GM18507 (cell line): ENCODE results near the gene GRAMD4.
A peak's percentile ranks its signal among the peaks of the same experiment; 100 is the strongest.

Experiments
- DNase-seq: peaks from one replicate; pipeline ENCODE4 v3.0.0; 2011; ENCODE audit warnings: low read depth; ENCODE audit not compliant: insufficient read length; ENCODE audit errors: extremely low spot score
- FAIRE-seq: peaks from 2 replicates; lab custom pipeline; 2011; peaks lifted over from hg19 to GRCh38; lab: Jason Lieb, UNC

The GRAMD4 gene

GRCh38 chr22:46595545-46595944, 24.6 kb upstream of the GRAMD4 start:
- FAIRE-seq, result no peak
- DNase-seq, result no peak

- DNase-seq (no peak), FAIRE-seq (no peak)
Observed at GRCh38 chr22:46596032-46596441, 24.1 kb upstream of the GRAMD4 start.

- FAIRE-seq, result no peak
- DNase-seq, result no peak
Observed at GRCh38 chr22:46596819-46597218, 23.4 kb upstream of the GRAMD4 start.

- DNase-seq, result no peak
- no peak for FAIRE-seq
Observed at GRCh38 chr22:46598224-46598623, 22.0 kb upstream of the GRAMD4 start.

GRCh38 chr22:46598737-46599424, 21.3 kb upstream of the GRAMD4 start:
- DNase-seq (no peak), FAIRE-seq (no peak)

- FAIRE-seq, result no peak
- DNase-seq, result no peak
Observed at GRCh38 chr22:46600273-46600796, 19.9 kb upstream of the GRAMD4 start.

- DNase-seq (no peak), FAIRE-seq (no peak)
Observed at GRCh38 chr22:46602025-46602424, 18.2 kb upstream of the GRAMD4 start.

GRCh38 chr22:46604306-46604690, 15.9 kb upstream of the GRAMD4 start:
- DNase-seq, result peak; percentile 55
- FAIRE-seq, result peak; percentile 91

- FAIRE-seq (no peak), DNase-seq (no peak)
Observed at GRCh38 chr22:46605117-46605516, 15.1 kb upstream of the GRAMD4 start.

GRCh38 chr22:46606886-46607285, 13.3 kb upstream of the GRAMD4 start:
- no peak for FAIRE-seq

GRCh38 chr22:46607483-46608114, 12.6 kb upstream of the GRAMD4 start:
- no peak for FAIRE-seq
- no peak for DNase-seq

More at GRCh38 chr22:46606886-46607285, 13.3 kb upstream of the GRAMD4 start:
- DNase-seq, result no peak

GRCh38 chr22:46609175-46609690, 11.0 kb upstream of the GRAMD4 start:
- no peak for DNase-seq
- no peak for FAIRE-seq

GRCh38 chr22:46609724-46610201, 10.4 kb upstream of the GRAMD4 start:
- DNase-seq, result no peak
- FAIRE-seq, result no peak

- no peak for FAIRE-seq
- DNase-seq, result no peak
Observed at GRCh38 chr22:46610356-46610755, 9.8 kb upstream of the GRAMD4 start.

- no peak for DNase-seq
- no peak for FAIRE-seq
Observed at GRCh38 chr22:46611189-46611588, 9.0 kb upstream of the GRAMD4 start.

GRCh38 chr22:46612341-46612903, 7.8 kb upstream of the GRAMD4 start:
- DNase-seq (no peak), FAIRE-seq (no peak)

GRCh38 chr22:46612904-46613605, 7.1 kb upstream of the GRAMD4 start:
- FAIRE-seq, result no peak
- no peak for DNase-seq

GRCh38 chr22:46613606-46614021, 6.6 kb upstream of the GRAMD4 start:
- peak; percentile 45 for DNase-seq
- FAIRE-seq, result peak; percentile 65

GRCh38 chr22:46614025-46614931, 5.9 kb upstream of the GRAMD4 start:
- FAIRE-seq, result peak; percentile 92
- DNase-seq, result peak; percentile 55
